NCI-H526 treated with DMSO at 0.1 percent for 48 hours (cell line): ENCODE measurements around the gene ZNF324B.
"Not testable (repeated sequence)": the region's sequence is repeated elsewhere in the genome, so short reads cannot be mapped to it uniquely, and the experiment has no call there.

Experiments
- DNase-seq: peaks from one replicate; lab custom pipeline; 2025; lab: John Stamatoyannopoulos, UW

The ZNF324B gene

GRCh38 chr19:58455306-58455705, 3.9 kb downstream of the ZNF324B start:
- DNase-seq = no peak

- no peak for DNase-seq
These were observed 4.7 kb downstream of the ZNF324B start for GRCh38 chr19:58456111-58456510.

GRCh38 chr19:58460039-58460438, 8.6 kb downstream of the ZNF324B start:
- no peak for DNase-seq

GRCh38 chr19:58466089-58466759, 14.8 kb downstream of the ZNF324B start:
- no peak for DNase-seq

GRCh38 chr19:58466760-58467589, 15.6 kb downstream of the ZNF324B start, which contains the start of gene ZNF324:
Gene ZNF324, plus strand, starts transcription at chr19:58467080. Its CDS starts 2,106 bp downstream, at chr19:58469186.
- DNase-seq = peak; percentile 91

GRCh38 chr19:58468216-58468839, 16.9 kb downstream of the ZNF324B start:
- DNase-seq = no peak

- no peak for DNase-seq
These were observed 18.0 kb downstream of the ZNF324B start for GRCh38 chr19:58469241-58470013.

- DNase-seq = not testable (repeated sequence)
These were observed 19.6 kb downstream of the ZNF324B start for GRCh38 chr19:58470837-58471543.

- no peak for DNase-seq
These were observed 20.3 kb downstream of the ZNF324B start for GRCh38 chr19:58471736-58472135.

- no peak for DNase-seq
These were observed 22.4 kb downstream of the ZNF324B start for GRCh38 chr19:58473775-58474174.

GRCh38 chr19:58474291-58474996, 23.0 kb downstream of the ZNF324B start:
- no peak for DNase-seq

GRCh38 chr19:58474997-58475713, 23.7 kb downstream of the ZNF324B start:
- no peak for DNase-seq

GRCh38 chr19:58475714-58476497, 24.5 kb downstream of the ZNF324B start, which contains the start of gene ZNF446:
Gene ZNF446, plus strand, starts transcription at chr19:58476352. Its CDS starts 867 bp downstream, at chr19:58477219.
- peak; percentile 91 for DNase-seq

- DNase-seq = no peak
These were observed 25.1 kb downstream of the ZNF324B start for GRCh38 chr19:58476498-58477015.

GRCh38 chr19:58477130-58477529, 25.7 kb downstream of the ZNF324B start:
- no peak for DNase-seq

- DNase-seq = no peak
These were observed 26.4 kb downstream of the ZNF324B start for GRCh38 chr19:58477871-58478270.

GRCh38 chr19:58479303-58479702, 27.9 kb downstream of the ZNF324B start:
- DNase-seq = no peak

- DNase-seq = no peak
These were observed 28.5 kb downstream of the ZNF324B start for GRCh38 chr19:58479736-58480480.
